Calu3 (cell line): ENCODE measurements around the gene FERMT1. TPM values are rescaled to one million over a fixed set of nuclear protein-coding genes. Genes with fewer than 3 reads are reported as not detected.
"Not testable (repeated sequence)": the region's sequence is repeated elsewhere in the genome, so short reads cannot be mapped to it uniquely, and the experiment has no call there.

Source experiments
- BruUV-seq: library from RNA; stranded (reverse); fragments of 400-500 nt; replicated peaks from 2 replicates; lab custom pipeline; 2021; lab: Mats Ljungman, UMichigan
- CTCF ChIA-PET: fragments of 300-600 bp; sonication (Branson Sonifier 250); formaldehyde crosslinking; loops from one replicate; lab custom pipeline; 2022; ENCODE audit warnings: antibody characterized with exemption; lab: Charles Lee
- DNase-seq: peaks from one replicate; pipeline ENCODE4 v3.0.0; 2022
- H3K27ac Mint-ChIP-seq: one replicate; pipeline ENCODE4 v1.8.0; 2022; ENCODE audit warnings: mixed read lengths; ENCODE audit not compliant: unreplicated experiment
- H3K27me3 Mint-ChIP-seq: one replicate; pipeline ENCODE4 v1.8.0; 2022; ENCODE audit warnings: mixed read lengths; ENCODE audit not compliant: unreplicated experiment
- H3K36me3 Mint-ChIP-seq: one replicate; pipeline ENCODE4 v1.8.0; 2022; ENCODE audit warnings: mild to moderate bottlenecking, moderate library complexity, mixed read lengths; ENCODE audit not compliant: insufficient read depth, unreplicated experiment
- H3K4me1 Mint-ChIP-seq: one replicate; pipeline ENCODE4 v1.8.0; 2022; ENCODE audit warnings: mild to moderate bottlenecking, low read depth, mixed read lengths; ENCODE audit not compliant: unreplicated experiment
- H3K4me3 Mint-ChIP-seq: one replicate; pipeline ENCODE4 v1.8.0; 2022; ENCODE audit warnings: mild to moderate bottlenecking, low read depth, moderate library complexity, mixed read lengths; ENCODE audit not compliant: unreplicated experiment
- H3K9me3 Mint-ChIP-seq: one replicate; pipeline ENCODE4 v1.8.0; 2022; ENCODE audit warnings: low read depth, mixed read lengths; ENCODE audit not compliant: unreplicated experiment
- intact Hi-C: fragments of 100-400 bp; cut with micrococcal nuclease; formaldehyde crosslinking; loops from one replicate; pipeline ENCODE4 v1.10.0; 2022; ENCODE audit not compliant: unreplicated experiment
- total RNA-seq: library from RNA; stranded (reverse); gene quantifications from 2 replicates; pipeline ENCODE4 v1.2.3, GENCODE V29; 2022
- TF ChIP-seq, protein P1 (sequence below): fragments of 200-600 bp; IDR thresholded peaks from one replicate; pipeline ENCODE4 v1.8.0; 2022; ENCODE audit warnings: antibody characterized with exemption; ENCODE audit not compliant: unreplicated experiment

FERMT1 gene
- total RNA-seq, 1 experiment from 2014 or later = 23.5 TPM

DNA sequence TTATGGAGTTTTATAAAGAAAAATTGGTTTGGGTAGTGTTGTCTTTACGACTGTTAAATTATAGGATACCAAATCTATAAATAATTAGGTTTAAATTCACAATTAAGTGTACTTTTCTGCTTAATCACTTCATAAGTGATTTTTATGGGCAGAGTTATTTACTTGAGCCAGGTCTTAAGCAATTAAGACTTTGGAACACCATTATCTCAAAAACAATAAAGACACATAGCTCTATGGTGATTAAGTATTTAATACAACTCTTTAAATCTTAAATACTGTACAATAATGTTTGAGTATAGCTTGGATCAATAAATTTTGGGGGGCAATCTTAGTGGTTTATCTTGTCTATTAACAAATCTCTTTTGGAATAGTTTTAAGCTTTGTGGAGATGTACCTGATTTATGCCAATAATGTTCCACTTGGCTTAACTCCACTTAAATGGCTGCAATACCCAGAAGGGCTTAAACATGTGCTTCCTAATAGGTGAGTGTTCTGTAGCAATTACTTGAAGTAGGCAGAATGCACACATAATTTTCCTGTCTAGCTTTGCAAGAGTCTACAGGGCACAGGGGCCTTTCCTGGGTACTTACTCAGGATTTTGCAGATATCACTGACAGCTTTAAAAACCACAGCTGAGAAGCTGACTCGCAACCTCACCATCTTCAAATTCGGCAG is 7.5 kb downstream of the FERMT1 start:
- peaks cover 4% of the 10 kb centered on the region for H3K9me3 Mint-ChIP-seq
- CTCF ChIA-PET = no interaction called here
- H3K4me3 Mint-ChIP-seq = no peak overlapping the region
- H3K36me3 Mint-ChIP-seq = peaks cover 40% of the 10 kb centered on the region
- H3K4me1 Mint-ChIP-seq = no peaks in the 10 kb centered on the region
- no peak for DNase-seq
- intact Hi-C loops = no loop called here
- TF ChIP-seq, protein P1, sequence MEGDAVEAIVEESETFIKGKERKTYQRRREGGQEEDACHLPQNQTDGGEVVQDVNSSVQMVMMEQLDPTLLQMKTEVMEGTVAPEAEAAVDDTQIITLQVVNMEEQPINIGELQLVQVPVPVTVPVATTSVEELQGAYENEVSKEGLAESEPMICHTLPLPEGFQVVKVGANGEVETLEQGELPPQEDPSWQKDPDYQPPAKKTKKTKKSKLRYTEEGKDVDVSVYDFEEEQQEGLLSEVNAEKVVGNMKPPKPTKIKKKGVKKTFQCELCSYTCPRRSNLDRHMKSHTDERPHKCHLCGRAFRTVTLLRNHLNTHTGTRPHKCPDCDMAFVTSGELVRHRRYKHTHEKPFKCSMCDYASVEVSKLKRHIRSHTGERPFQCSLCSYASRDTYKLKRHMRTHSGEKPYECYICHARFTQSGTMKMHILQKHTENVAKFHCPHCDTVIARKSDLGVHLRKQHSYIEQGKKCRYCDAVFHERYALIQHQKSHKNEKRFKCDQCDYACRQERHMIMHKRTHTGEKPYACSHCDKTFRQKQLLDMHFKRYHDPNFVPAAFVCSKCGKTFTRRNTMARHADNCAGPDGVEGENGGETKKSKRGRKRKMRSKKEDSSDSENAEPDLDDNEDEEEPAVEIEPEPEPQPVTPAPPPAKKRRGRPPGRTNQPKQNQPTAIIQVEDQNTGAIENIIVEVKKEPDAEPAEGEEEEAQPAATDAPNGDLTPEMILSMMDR = no peak
- no peak overlapping the region for H3K27ac Mint-ChIP-seq
- no peaks in the 10 kb centered on the region for H3K27me3 Mint-ChIP-seq
- BruUV-seq = no TSS peak

DNA sequence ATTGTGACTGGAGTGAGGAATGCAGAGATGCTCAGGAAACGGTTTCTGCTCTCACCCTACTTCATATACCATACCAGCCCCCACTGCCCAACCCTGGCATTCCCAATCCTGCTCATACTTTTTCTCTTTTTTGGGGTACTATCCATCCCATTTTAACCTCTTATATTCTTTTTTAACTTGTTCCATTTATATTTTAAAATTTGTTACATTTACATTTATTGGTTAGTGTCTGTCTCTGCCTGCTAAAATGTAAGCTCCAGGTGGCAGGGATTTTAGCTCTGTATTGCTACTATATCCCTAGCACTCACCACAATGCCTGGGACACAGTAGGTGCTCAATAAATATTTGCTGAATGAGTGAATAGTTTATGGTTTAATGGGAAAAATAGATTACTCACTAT is 8.1 kb downstream of the FERMT1 start:
- Mint-ChIP-seq H3K9me3 (peaks cover 4% of the 10 kb centered on the region), H3K4me3 (no peak overlapping the region), H3K4me1 (no peaks in the 10 kb centered on the region), H3K27me3 (no peaks in the 10 kb centered on the region), H3K27ac (no peak overlapping the region), H3K36me3 (peaks cover 40% of the 10 kb centered on the region)
- BruUV-seq = no TSS peak
- DNase-seq = no peak
- CTCF ChIA-PET = no interaction called here
- TF ChIP-seq, protein P1 = no peak
- intact Hi-C loops = no loop called here

DNA sequence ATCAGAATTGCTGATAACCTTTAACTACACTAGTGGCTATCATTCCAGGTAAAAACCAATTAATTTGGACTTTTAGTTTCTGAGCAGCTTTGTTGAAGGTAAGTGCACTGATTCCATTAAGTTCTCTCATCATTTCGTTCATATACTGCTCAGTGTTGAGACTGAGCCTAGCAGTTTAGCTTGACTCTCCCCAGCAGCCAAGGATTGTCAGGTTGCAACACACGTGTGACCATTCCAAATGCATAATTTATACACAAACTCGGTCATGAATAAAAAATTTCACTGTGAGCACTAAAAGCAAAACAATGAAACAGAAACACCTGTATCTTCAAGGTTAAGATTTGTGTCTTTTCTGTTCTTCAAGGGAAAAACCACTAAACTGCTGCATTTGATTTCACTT is 8.9 kb downstream of the FERMT1 start:
- intact Hi-C loops = no loop called here
- H3K27ac Mint-ChIP-seq = no peak overlapping the region
- H3K9me3 Mint-ChIP-seq = peaks cover 4% of the 10 kb centered on the region
- no TSS peak for BruUV-seq
- H3K4me1 Mint-ChIP-seq = no peaks in the 10 kb centered on the region
- H3K4me3 Mint-ChIP-seq = no peak overlapping the region
- H3K36me3 Mint-ChIP-seq = peaks cover 39% of the 10 kb centered on the region
- H3K27me3 Mint-ChIP-seq = no peaks in the 10 kb centered on the region
- TF ChIP-seq, protein P1 = no peak
- CTCF ChIA-PET = no interaction called here
- DNase-seq = no peak

DNA sequence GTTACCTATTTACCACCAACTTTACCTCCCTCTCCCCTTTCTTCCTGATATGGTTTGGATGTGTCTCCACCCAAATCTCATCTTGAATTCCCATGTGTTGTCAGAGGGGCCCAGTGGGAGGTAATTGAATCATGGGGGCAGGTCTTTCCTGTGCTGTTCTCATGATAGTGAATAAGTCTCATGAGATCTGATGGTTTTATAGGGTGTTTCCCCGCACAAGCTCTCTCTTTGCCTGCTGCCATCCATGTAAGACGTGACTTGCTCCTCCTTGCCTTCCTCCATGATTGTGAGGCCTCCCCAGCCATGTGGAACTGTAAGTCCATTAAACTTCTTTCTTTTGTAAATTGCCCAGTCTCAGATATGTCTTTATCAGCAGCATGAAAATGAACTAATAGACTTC is 9.9 kb downstream of the FERMT1 start:
- H3K36me3 Mint-ChIP-seq = peaks cover 40% of the 10 kb centered on the region
- H3K4me3 Mint-ChIP-seq, DNase-seq, H3K4me1 Mint-ChIP-seq, H3K27ac Mint-ChIP-seq, BruUV-seq, intact Hi-C loops, CTCF ChIA-PET, H3K9me3 Mint-ChIP-seq, H3K27me3 Mint-ChIP-seq: not testable (repeated sequence)

DNA sequence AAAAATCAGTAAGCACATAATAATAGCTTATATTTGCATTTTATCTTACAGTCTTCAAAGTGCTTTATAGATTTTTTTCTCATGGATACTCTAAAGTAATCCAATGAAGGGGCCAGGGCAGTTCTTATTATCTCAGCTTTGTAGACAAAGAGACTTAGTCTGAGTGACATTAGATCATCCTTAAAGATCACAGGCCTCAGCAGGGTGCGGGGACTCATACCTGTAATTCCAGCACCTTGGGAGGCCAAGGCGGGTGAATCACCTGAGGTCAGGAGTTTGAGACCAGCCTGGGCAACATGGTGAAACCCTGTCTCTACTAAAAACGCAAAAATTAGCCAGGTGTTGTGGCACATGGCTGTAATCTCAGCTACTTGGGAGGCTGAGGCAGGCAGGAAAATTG is 14.5 kb downstream of the FERMT1 start:
- no peak overlapping the region for H3K27ac Mint-ChIP-seq
- H3K27me3 Mint-ChIP-seq = no peaks in the 10 kb centered on the region
- no peaks in the 10 kb centered on the region for H3K4me1 Mint-ChIP-seq
- CTCF ChIA-PET = no interaction called here
- no TSS peak for BruUV-seq
- DNase-seq = no peak
- H3K4me3 Mint-ChIP-seq = no peak overlapping the region
- H3K9me3 Mint-ChIP-seq = peaks cover 3% of the 10 kb centered on the region
- H3K36me3 Mint-ChIP-seq = peaks cover 37% of the 10 kb centered on the region
- TF ChIP-seq, protein P1 = no peak
- intact Hi-C loops = no loop called here
